Left kidney (tissue), 8 donors: ENCODE data around the gene TEFM. TPM values are rescaled to one million over a fixed set of nuclear protein-coding genes. Genes with fewer than 3 reads are reported as not detected.
"Not testable (repeated sequence)": the region's sequence is repeated elsewhere in the genome, so short reads cannot be mapped to it uniquely, and the experiment has no call there.

ENCODE experiments used
- DNase-seq: peaks from one replicate; pipeline ENCODE4 v3.0.0-alpha.2; 2013
- long read RNA-seq, 8 donors: transcript quantifications; one replicate each; lab custom pipeline, GENCODE V29; 2026
- polyA plus RNA-seq: library from polyadenylated mRNA; unstranded; fragments of 120-200 nt; gene quantifications from one replicate; pipeline ENCODE4 v1.2.1, GENCODE V29; 2013; ENCODE audit not compliant: insufficient read length

The TEFM gene
- 29.8 TPM for polyA plus RNA-seq
- long read RNA-seq, donor 1, partial matches to known transcripts: 0 of 10 reads
- long read RNA-seq, donor 1, other reads (novel, unspliced or antisense): 0 of 10 reads
- long read RNA-seq, donor 2, transcript TEFM-205 (4 exons, 1,891 nt): major isoform, 6 of 9 reads
- long read RNA-seq, donor 2, partial matches to known transcripts: 0 of 9 reads
- long read RNA-seq, donor 2, other reads (novel, unspliced or antisense): 0 of 9 reads
- long read RNA-seq, donor 3, partial matches to known transcripts: 0 of 6 reads
- long read RNA-seq, donor 3, other reads (novel, unspliced or antisense): 0 of 6 reads
- long read RNA-seq, donor 4: 0 reads
- long read RNA-seq, donor 5, transcript TEFM-205 (4 exons, 1,891 nt): major isoform, 9 of 32 reads
- long read RNA-seq, donor 5, partial matches to known transcripts: 19 of 32 reads
- long read RNA-seq, donor 5, other reads (novel, unspliced or antisense): 0 of 32 reads
- long read RNA-seq, donor 6, partial matches to known transcripts: 0 of 3 reads
- long read RNA-seq, donor 6, other reads (novel, unspliced or antisense): 0 of 3 reads
- long read RNA-seq, donor 7, partial matches to known transcripts: 0 of 11 reads
- long read RNA-seq, donor 7, other reads (novel, unspliced or antisense): 0 of 11 reads
- long read RNA-seq, donor 8, partial matches to known transcripts: 0 of 5 reads
- long read RNA-seq, donor 8, other reads (novel, unspliced or antisense): 0 of 5 reads

GRCh38 chr17:30906101-30906911 lies at the start of gene TEFM:
TEFM (minus strand) TSS chr17:30906238; CDS start chr17:30906198, 40 bp downstream.
- DNase-seq: peak; percentile 90

GRCh38 chr17:30954046-30954830 lies 48.2 kb upstream of the TEFM start:
- no peak for DNase-seq

- DNase-seq: no peak
Measured at GRCh38 chr17:30952638-30953393, 46.8 kb upstream of the TEFM start.

- no peak for DNase-seq
Measured at GRCh38 chr17:30950669-30951399, 44.8 kb upstream of the TEFM start.

DNA sequence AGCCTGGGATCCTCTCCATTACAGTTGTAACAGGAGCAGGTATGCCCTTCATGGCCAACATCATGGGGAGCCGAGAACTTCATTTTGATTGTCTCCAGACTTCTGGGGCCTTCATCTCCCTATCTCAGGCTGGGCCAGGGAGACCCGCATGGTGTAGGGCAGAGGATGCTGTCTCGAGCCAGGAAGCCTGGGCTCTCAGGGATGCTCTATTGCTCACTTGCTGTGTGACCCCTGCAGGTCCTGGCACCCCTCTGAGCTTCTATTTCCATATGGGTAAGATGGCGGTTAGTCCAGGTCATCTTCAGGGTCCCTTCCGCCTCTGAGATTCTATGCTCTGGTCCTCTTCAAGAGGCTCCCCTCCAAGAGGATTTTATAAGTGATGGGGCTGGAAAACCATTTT lies 44.2 kb upstream of the TEFM start:
- DNase-seq: no peak

DNA sequence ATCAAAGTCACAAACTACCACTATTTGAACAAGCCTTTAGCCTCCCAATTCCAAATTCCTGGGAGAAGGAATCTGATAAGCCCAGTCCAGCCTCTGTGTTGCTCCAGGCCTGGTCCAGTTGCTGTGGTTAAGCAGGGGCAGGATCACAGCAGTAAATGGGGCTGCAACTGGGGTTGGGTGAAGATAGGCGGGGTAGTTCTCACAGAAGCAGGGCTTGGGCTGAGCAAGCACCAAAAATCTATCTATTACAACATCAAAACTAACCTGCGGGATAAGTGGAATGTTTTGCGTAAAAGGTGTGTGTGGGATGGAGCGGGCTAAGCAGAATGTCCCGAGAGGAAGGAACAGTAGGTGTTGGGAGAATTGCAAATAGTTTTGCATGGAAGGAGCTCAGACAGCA lies 41.8 kb upstream of the TEFM start:
- DNase-seq: no peak

GRCh38 chr17:30942308-30943079 lies 36.5 kb upstream of the TEFM start:
- no peak for DNase-seq

GRCh38 chr17:30939051-30939689 lies 33.1 kb upstream of the TEFM start:
- DNase-seq: no peak

- no peak for DNase-seq
Measured at GRCh38 chr17:30933966-30934365, 27.9 kb upstream of the TEFM start.

- not testable (repeated sequence) for DNase-seq
Measured at GRCh38 chr17:30931582-30931981, 25.5 kb upstream of the TEFM start.

DNA sequence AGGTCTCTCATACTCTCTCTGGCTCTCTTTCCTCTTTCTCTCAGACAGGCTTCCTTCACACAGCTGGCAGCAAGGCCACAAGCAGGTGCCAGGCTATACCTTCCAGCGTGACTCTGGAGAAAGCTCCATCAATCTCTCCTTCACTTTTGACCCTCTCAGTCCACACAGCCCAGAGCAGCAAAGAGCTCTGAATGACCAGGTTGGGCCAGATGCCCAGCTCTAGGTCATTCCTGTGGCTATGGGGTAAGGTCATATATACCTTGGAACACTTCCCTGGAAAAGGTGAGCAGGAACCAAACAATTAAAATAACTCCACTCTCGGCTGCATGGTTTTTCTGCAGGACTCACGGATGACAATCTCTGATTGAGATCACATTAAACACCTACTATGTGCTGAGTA lies 24.5 kb upstream of the TEFM start:
- no peak for DNase-seq

- not testable (repeated sequence) for DNase-seq
Measured at GRCh38 chr17:30929861-30930260, 23.8 kb upstream of the TEFM start.

- DNase-seq: no peak
Measured at GRCh38 chr17:30929081-30929633, 23.1 kb upstream of the TEFM start.

GRCh38 chr17:30928584-30928983 lies 22.5 kb upstream of the TEFM start:
- no peak for DNase-seq

DNA sequence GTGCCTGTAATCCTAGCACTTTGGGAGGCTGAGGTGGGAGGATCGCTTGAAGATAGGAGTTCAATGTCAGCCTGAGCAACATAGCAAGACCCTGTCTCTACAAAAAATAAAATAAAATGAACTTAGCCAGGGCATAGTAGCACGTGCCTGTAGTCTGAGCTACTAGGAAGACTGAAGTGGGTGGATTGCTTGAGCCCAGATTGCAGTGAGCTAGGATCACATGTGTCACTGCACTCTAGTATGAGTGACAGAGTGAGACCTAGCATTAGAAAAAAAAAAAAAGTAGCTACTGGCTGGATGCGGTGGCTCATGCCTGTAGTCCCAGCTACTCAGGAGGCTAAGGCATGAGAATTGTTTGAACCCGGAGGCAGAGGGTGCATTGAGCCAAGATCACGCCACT lies 21.7 kb upstream of the TEFM start:
- DNase-seq: no peak

- no peak for DNase-seq
Measured at GRCh38 chr17:30926516-30926915, 20.5 kb upstream of the TEFM start.

DNA sequence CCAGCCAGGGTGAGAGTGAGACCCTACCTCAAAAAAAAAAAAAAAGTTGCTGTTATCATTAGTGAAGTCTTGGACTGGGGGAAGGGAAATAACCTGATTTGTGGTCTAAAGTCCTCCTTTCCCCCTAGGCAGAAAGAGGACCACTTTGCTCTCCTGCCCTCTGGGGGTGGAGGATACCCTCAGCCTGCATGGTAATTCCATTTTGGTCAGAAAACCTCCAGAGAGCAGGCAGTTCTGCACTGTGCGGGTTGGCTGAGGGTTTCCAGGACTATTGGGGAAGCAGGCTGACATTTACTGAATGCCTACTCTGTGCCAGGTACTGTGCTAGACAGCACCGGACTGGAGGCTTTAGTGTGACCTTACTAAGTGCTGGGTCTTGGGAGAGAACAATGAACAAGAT lies 18.3 kb upstream of the TEFM start:
- DNase-seq: no peak

DNA sequence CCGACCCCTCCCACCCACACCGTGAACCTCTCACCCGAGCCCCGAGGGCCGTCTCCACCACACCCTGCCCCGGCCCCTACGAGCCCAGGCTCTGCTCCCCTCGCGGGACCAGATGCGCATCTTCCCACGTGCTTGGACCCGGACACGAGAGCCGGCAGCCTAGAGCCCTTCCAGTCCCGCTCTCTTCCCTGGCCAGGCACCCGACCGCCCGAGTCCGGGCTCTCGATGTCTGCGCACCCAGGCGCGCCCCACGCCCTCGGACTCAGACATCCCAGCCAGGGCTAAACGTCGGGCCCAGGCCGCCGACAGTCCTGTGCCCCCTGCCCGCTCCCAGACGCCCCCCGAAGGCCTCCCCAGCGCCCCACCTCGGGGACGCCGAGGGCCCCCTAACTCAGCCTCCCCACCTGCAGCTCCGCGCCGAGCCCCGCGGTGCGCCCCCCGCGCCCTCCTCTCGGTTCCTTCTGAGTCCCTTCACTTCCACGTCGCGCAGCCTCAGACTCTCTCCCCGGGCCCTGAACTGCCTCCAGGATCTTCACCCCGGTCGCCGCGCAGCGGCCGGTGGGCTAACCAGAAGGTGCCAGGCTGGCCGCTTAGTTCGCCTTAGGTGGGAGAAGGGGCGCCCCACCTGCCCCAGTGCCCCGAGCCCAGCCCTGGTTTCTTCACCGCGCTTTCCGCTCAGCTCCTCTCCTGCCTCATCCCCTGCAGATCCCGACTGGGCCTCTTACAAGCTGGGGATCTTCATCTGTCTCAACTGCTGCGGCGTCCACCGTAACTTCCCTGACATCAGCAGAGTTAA lies 16.4 kb upstream of the TEFM start:
- no peak for DNase-seq
